ENCODE data around the gene TWF2. TPM values are rescaled to one million over a fixed set of nuclear protein-coding genes. Genes with fewer than 3 reads are reported as not detected.

The TWF2 gene
- total and polyA plus RNA-seq, 2 of the 13 experiments (the other 11 are each of a cell fraction or from before 2014, with no cell fraction given) = 45.5 to 108 TPM

- TF ChIP-seq ZBTB10 (CRISPR knock-in tag; IDR thresholded peaks at IDR 0.05; ENCODE audit: borderline replicate concordance) (peak; percentile 50; the same call in 1 of the 2 replicates), RBAK (CRISPR knock-in tag; IDR thresholded peaks at IDR 0.05) (no peak), XBP1 (CRISPR knock-in tag; IDR thresholded peaks at IDR 0.05) (no peak), ZBTB37 (CRISPR knock-in tag; IDR thresholded peaks at IDR 0.05) (no peak), ZNF136 (CRISPR knock-in tag; IDR thresholded peaks at IDR 0.05; ENCODE audit: low read depth) (peak; percentile 71; the same call in 1 of the 2 replicates), ZNF598 (CRISPR knock-in tag; IDR thresholded peaks at IDR 0.05; ENCODE audit: borderline replicate concordance) (peak; percentile 51; the same call in 1 of the 2 replicates), ARID5B (CRISPR knock-in tag; IDR thresholded peaks at IDR 0.05) (no peak), NR2F6 (IDR thresholded peaks at IDR 0.05) (no peak), NR2F6 (CRISPR knock-in tag; IDR thresholded peaks at IDR 0.05) (0 out of 2 replicates have a peak, but pooled peaks have one; percentile 43), HNRNPL (IDR thresholded peaks at IDR 0.05; ENCODE audit: low read depth, low read length) (peak; percentile 92), FOXA3 (CRISPR knock-in tag; IDR thresholded peaks at IDR 0.05) (no peak), NFYB (CRISPR knock-in tag; IDR thresholded peaks at IDR 0.05) (no peak), GTF2F1 (IDR thresholded peaks at IDR 0.05; ENCODE audit: low read length) (no peak), ZNF446 (CRISPR knock-in tag; IDR thresholded peaks at IDR 0.05) (0 out of 2 replicates have a peak, but pooled peaks have one; percentile 60), GMEB1 (CRISPR knock-in tag; IDR thresholded peaks at IDR 0.05; ENCODE audit: borderline replicate concordance) (peak; percentile 51; the same call in 1 of the 2 replicates), ZNF766 (CRISPR knock-in tag; IDR thresholded peaks at IDR 0.05; ENCODE audit: borderline replicate concordance) (peak; percentile 69; the same call in 1 of the 2 replicates), GMEB2 (CRISPR knock-in tag; IDR thresholded peaks at IDR 0.05; ENCODE audit: low read depth) (no peak)
Observed at GRCh38 chr3:52238761-52239701, at the start of gene TWF2 (continued).
